K562 (cell line): ENCODE data around the gene CLIP2. TPM values are rescaled to one million over a fixed set of nuclear protein-coding genes. Genes with fewer than 3 reads are reported as not detected.

Experiments used
- ATAC-seq: fragments of 200-7000 bp; cut with Tn5 transposase; 3 replicates; pipeline ENCODE4 v1.9.1; 2020; ENCODE audit warnings: moderate library complexity
- BruUV-seq: library from RNA; stranded (reverse); fragments of 400-500 nt; replicated peaks from 2 replicates; lab custom pipeline; 2021; lab: Mats Ljungman, UMichigan
- CTCF ChIA-PET: fragments of 300-600 bp; formaldehyde crosslinking; extraction: SDS; loops from one replicate; lab custom pipeline; 2021; ENCODE audit warnings: low intra/inter-chr PET ratio; lab: Yijun Ruan, JAX
- POLR2A ChIA-PET: fragments of 300-600, 350-650 bp; sonication (Branson Sonifier 250); formaldehyde crosslinking; extraction: SDS; loops from one replicate; lab custom pipeline; 2021; ENCODE audit warnings: antibody characterized with exemption, inconsistent platforms; lab: Yijun Ruan, JAX
- DNase-seq, 4 experiments: peaks; one replicate each; pipeline versions ENCODE4 v3.0.0 to v3.0.0-alpha.2; 2011 to 2018; ENCODE audit warnings: low spot score in 3 of 4, mixed read lengths in 3 of 4; ENCODE audit errors: extremely low read depth in 1 of 4
- FAIRE-seq: peaks from 2 replicates; lab custom pipeline; 2011; peaks lifted over from hg19 to GRCh38; lab: Jason Lieb, UNC
- H2AFZ ChIP-seq: 2 replicates; pipeline ENCODE4 v1.6.0; 2011; ENCODE audit warnings: low read depth, low read length, control low read depth, inconsistent platforms
- H3K27ac ChIP-seq: fragments of 200-600 bp; 3 replicates; pipeline ENCODE4 v1.8.0; 2011; ENCODE audit warnings: low read depth, mild to moderate bottlenecking, control low read depth, inconsistent platforms, low read length, moderate library complexity, mixed read lengths; ENCODE audit errors: extremely low read depth
- H3K27me3 ChIP-seq, 2 experiments: fragments of 300-600 bp in 1 of 2; 2 replicates in 1 of 2; 3 replicates in 1 of 2; pipeline versions ENCODE4 v1.6.0 to v1.8.0; 2011; ENCODE audit warnings: inconsistent platforms in 2 of 2, low read length in 2 of 2, mild to moderate bottlenecking in 1 of 2, mixed read lengths in 1 of 2, moderate library complexity in 1 of 2; ENCODE audit not compliant: control insufficient read depth in 2 of 2, insufficient read depth in 2 of 2
- H3K36me3 ChIP-seq: fragments of 300-600 bp; 3 replicates; pipeline ENCODE4 v1.8.0; 2011; ENCODE audit warnings: mild to moderate bottlenecking, low read length, inconsistent platforms; ENCODE audit not compliant: control insufficient read depth, insufficient read depth
- H3K4me1 ChIP-seq, 2 experiments: fragments of 200-600 bp in 1 of 2; replicated peaks in 1 of 2; 2 replicates in 1 of 2; 3 replicates in 1 of 2; pipeline versions ENCODE4 v1.5.1 to v1.8.0; 2011; ENCODE audit warnings: inconsistent platforms in 2 of 2, low read length in 2 of 2, mild to moderate bottlenecking in 1 of 2, mixed read lengths in 1 of 2, moderate library complexity in 1 of 2; ENCODE audit not compliant: control insufficient read depth in 2 of 2, insufficient read depth in 2 of 2
- H3K4me2 ChIP-seq: 2 replicates; pipeline ENCODE4 v1.6.1; 2011; ENCODE audit warnings: low read length, control low read depth, inconsistent platforms, mixed read lengths; ENCODE audit not compliant: insufficient read depth
- H3K4me3 ChIP-seq: fragments of 200-600 bp; sonication (generic), shearing (Covaris generic); 2 replicates; pipeline ENCODE4 v1.5.1; 2016; ENCODE audit warnings: control low read depth, inconsistent platforms
- H3K79me2 ChIP-seq: fragments of 200-600 bp; 3 replicates; pipeline ENCODE4 v1.8.0; 2011; ENCODE audit warnings: low read length, inconsistent platforms; ENCODE audit not compliant: control insufficient read depth, insufficient read depth
- H3K9ac ChIP-seq, 2 experiments: 2 replicates each; pipeline versions ENCODE4 v1.6.0 to v1.6.1; 2011; ENCODE audit warnings: low read depth in 2 of 2, low read length in 2 of 2, control low read depth in 1 of 2, inconsistent platforms in 1 of 2, mild to moderate bottlenecking in 1 of 2, mixed read lengths in 1 of 2; ENCODE audit not compliant: insufficient read depth in 1 of 2
- H3K9me1 ChIP-seq: one replicate; pipeline ENCODE4 v1.6.0; 2011; ENCODE audit warnings: inconsistent platforms, mild to moderate bottlenecking, low read length, moderate library complexity; ENCODE audit not compliant: control insufficient read depth, insufficient read depth
- H3K9me3 ChIP-seq: replicated peaks from 2 replicates; pipeline ENCODE4 v1.5.1; 2011; ENCODE audit warnings: low read depth, low read length, inconsistent platforms; ENCODE audit not compliant: control insufficient read depth, insufficient read depth
- H4K20me1 ChIP-seq: replicated peaks from 2 replicates; pipeline ENCODE4 v1.6.1; 2011; ENCODE audit warnings: low read length, inconsistent platforms, mixed read lengths; ENCODE audit not compliant: control insufficient read depth, insufficient read depth
- CBX5 ChIP-seq: IDR thresholded peaks from 2 replicates; pipeline ENCODE4 v1.6.1; 2014; ENCODE audit warnings: low read depth, borderline replicate concordance
- DEAF1 ChIP-seq: fragments of 450-650 bp; formaldehyde crosslinking; IDR thresholded peaks from 2 replicates; pipeline ENCODE4 v1.4.0; 2020; ENCODE audit warnings: mild to moderate bottlenecking, moderate library complexity
- HDAC2 ChIP-seq: fragments of 450-650 bp; IDR thresholded peaks from 2 replicates; pipeline ENCODE4 v1.6.1; 2016; ENCODE audit warnings: mild to moderate bottlenecking
- MCM2 ChIP-seq: fragments of 450-650 bp; IDR thresholded peaks from 2 replicates; pipeline ENCODE4 v1.6.1; 2017; ENCODE audit warnings: low read depth, mild to moderate bottlenecking
- MLLT1 ChIP-seq, 2 experiments: fragments of 450-650 bp; IDR thresholded peaks; 2 replicates each; pipeline ENCODE4 v1.6.1; 2016
- NFYB ChIP-seq: IDR thresholded peaks from 2 replicates; pipeline ENCODE4 v1.6.1; 2011; ENCODE audit warnings: mild to moderate bottlenecking, moderate library complexity; ENCODE audit not compliant: insufficient read length; ENCODE audit errors: extremely low read depth
- ZBTB40 ChIP-seq, 2 experiments: fragments of 450-650 bp in 1 of 2; sonication (generic) in 1 of 2; formaldehyde crosslinking in 1 of 2; IDR thresholded peaks; 2 replicates each; pipeline versions ENCODE4 v1.7.1 to v1.9.0; 2016 to 2022; ENCODE audit warnings: inconsistent platforms in 1 of 2, mild to moderate bottlenecking in 1 of 2, missing genetic modification reagents in 1 of 2
- WGBS: fragments of 100-300 bp; shearing (Covaris generic); methylation state at CpG from one replicate; pipeline ENCODE4 v1.1.6; 2016; ENCODE audit warnings: low coverage, mixed read lengths; ENCODE audit not compliant: insufficient coverage; ENCODE audit errors: missing lambda C conversion rate; 5-methylcytosine and 5-hydroxymethylcytosine counted together
- in situ Hi-C: fragments of 300-500 bp; cut with MboI; formaldehyde crosslinking; loops from 4 replicates; pipeline ENCODE4 v1.15.0; 2018; ENCODE audit warnings: inconsistent platforms, mixed read lengths
- intact Hi-C: fragments of 100-400 bp; cut with micrococcal nuclease; formaldehyde crosslinking; loops from 2 replicates; pipeline ENCODE4 v1.14.2; 2022
- polyA plus RNA-seq, 8 experiments: library from polyadenylated mRNA; depleted of rRNA in 4 of 8; stranded (reverse) in 5 of 8; unstranded in 3 of 8; fragments of >200 nt; fragmentation: Nextera tagmentation in 2 of 8; fragmentation: Illumina TruSeq in 1 of 8; extraction: Ambion mirVana in 2 of 8; extraction: Trizol in 1 of 8; gene quantifications; 2 replicates each; pipeline versions ENCODE4 v1.2.1 to v1.2.3, GENCODE V29; 2011 to 2014; ENCODE audit warnings: inconsistent platforms in 1 of 8, missing spikeins in 1 of 8
- total RNA-seq, 7 experiments: library from RNA; depleted of rRNA in 6 of 7; stranded (reverse); fragments of >200 nt in 6 of 7; fragmentation: Illumina TruSeq in 2 of 7; extraction: Trizol in 2 of 7; gene quantifications; 2 replicates each; pipeline versions ENCODE4 v1.2.1 to v1.2.3, GENCODE V29; 2011 to 2021; ENCODE audit warnings: low replicate concordance in 1 of 7

The CLIP2 gene
- total and polyA plus RNA-seq, 9 of the 15 experiments (the other 6 are each of a cell fraction or from before 2014, with no cell fraction given) = 0.07 to 5.4 (median 2.1) TPM

- Histone ChIP-seq H4K20me1 (no peaks in the 10 kb centered on the region), H2AFZ (peak overlapping the region; percentile 32), H3K4me1 (peaks cover 0 to 26% of the 10 kb centered on the region in 2 experiments; a peak in 3 of 5 replicates), H3K27me3 (0 out of 5 replicates have a peak, but pooled peaks cover 0 to 2% of the 10 kb centered on the region in 2 experiments), H3K9me1 (no peaks in the 10 kb centered on the region), H3K9ac (peak overlapping the region in 1 of 2 experiments; percentile 72; a peak in 2 of 4 replicates), H3K4me3 (no peak overlapping the region), H3K9me3 (no peaks in the 10 kb centered on the region), H3K36me3 (no peaks in the 10 kb centered on the region), H3K4me2 (no peak overlapping the region), H3K79me2 (no peaks in the 10 kb centered on the region), H3K27ac (no peak overlapping the region)
- CTCF ChIA-PET = interaction anchor here (0.6 kb wide), 1 partner anchor 23 kb away, joined by 4 read pairs; no protein-coding TSS in a partner anchor
- FAIRE-seq = peak; percentile 72
- POLR2A ChIA-PET = interaction anchor here (0.6 to 0.9 kb wide), 2 partner anchors 17 to 141 kb away, joined by 4 read pairs; no protein-coding TSS in a partner anchor
- no TSS peak for BruUV-seq
- intact Hi-C loops = no loop called here
- peak; percentile 49 to 56 (median 55) for DNase-seq
- WGBS = 8% methylated on average over 12 of the region's 13 CpGs
- ATAC-seq = peak; percentile 69
- in situ Hi-C loops = no loop called here
- 0 out of 2 replicates have a peak, but pooled peaks have one; percentile 23 for TF ChIP-seq HDAC2
- TF ChIP-seq DEAF1 (CRISPR knock-in tag) = no peak
- 0 out of 2 replicates have a peak, but pooled peaks have one; percentile 17 for TF ChIP-seq ZBTB40 (IDR thresholded peaks at IDR 0.05)
- no peak for TF ChIP-seq ZBTB40 (CRISPR knock-in tag; IDR thresholded peaks at IDR 0.05)
- no peak for TF ChIP-seq MCM2
- TF ChIP-seq NFYB = no peak
- peak; percentile 34 to 68; a peak in 1 of 4 replicates for TF ChIP-seq MLLT1 (IDR thresholded peaks at IDR 0.05)
- no peak for TF ChIP-seq CBX5
Measured at GRCh38 chr7:74371381-74372341, 82.5 kb downstream of the CLIP2 start.
